HG03095 (cell line): ENCODE results near the gene UMODL1.

Source experiments
- ATAC-seq: cut with Tn5 transposase; IDR thresholded peaks from one replicate; pipeline ENCODE4 v1.9.1; 2021; ENCODE audit warnings: moderate library complexity; ENCODE audit not compliant: unreplicated experiment

Gene UMODL1

DNA sequence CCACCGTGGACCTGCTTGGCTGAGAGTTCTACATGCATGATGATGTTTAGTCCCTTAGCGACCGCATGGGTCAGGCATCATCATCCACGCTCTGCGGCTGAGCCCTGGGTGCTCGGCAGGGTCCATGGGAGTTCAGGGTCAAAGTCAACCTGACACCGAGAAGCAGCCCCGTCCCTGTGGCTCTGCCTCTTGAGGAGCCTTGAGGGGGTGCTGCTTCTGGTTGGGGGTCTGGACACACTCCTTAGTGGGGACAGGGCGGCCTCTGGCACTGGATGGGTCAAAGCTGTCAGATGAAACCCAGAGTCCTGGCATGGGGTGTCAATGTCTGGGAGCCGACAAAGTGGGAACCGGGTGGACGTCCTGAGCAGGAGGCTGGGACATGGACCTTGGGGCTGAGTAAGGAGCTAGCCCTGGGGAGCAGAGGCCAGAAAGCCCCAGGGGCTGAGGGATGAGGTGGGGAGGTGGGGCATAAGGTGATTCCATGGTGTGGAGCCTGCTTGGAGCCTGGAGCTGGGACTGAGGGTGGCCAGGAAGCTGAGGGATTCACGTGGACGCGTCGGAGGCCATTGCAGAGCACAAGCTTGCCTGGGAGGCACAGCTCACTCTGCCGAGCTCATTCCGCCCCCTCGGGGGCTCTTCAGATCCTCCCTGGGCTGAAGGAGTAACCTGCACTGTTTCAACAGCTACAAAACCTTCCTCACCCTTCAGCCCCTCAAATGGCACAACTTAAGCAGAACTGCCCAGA is 53.9 kb downstream of the UMODL1 start:
- ATAC-seq = no peak

DNA sequence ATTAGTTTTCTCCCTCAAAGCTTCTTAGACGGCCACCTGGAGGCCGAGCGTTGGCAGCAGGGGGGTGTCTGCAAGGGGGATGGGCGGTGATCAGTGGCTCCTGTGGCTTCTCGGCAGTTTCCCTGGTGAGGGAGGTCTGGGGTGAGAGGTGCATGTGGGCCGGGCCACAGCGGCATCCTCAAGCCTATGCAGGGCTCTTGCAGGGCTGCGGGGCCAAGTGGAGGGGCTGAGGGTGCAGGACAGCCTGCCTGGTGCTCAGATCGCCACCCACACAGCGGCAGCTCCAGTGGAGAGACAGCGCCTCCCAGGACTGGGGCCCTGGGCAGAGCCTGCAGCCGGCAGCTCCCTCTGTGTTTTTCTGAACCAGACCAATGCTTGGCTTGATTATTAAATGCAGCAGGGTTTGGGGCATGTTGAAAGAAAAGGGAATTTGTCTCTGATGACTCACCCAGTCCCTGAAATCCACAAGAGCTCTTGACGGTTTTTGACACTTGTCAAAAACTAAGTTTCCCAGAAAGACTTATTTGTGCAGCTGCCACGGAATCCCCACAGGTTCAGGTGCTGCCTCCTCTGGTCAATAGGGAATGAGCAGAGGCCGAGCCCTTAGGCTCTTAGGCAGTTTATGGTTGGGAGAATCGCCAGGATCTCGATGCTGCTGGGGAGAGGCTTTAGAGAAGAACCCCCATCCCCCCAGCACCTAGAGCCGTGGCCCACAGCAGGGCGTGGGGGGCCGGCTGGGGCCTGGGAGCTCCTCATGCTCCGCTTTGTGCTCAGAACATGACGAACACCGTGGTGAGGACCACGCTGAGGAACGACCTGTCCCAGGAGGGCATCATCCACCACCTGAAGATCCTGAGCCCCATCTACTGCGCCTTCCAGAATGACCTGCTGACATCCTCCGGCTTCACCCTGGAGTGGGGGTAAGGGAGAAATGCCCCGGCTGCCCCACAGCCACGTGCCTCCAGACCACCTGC is 54.7 kb downstream of the UMODL1 start:
- ATAC-seq = no peak

DNA sequence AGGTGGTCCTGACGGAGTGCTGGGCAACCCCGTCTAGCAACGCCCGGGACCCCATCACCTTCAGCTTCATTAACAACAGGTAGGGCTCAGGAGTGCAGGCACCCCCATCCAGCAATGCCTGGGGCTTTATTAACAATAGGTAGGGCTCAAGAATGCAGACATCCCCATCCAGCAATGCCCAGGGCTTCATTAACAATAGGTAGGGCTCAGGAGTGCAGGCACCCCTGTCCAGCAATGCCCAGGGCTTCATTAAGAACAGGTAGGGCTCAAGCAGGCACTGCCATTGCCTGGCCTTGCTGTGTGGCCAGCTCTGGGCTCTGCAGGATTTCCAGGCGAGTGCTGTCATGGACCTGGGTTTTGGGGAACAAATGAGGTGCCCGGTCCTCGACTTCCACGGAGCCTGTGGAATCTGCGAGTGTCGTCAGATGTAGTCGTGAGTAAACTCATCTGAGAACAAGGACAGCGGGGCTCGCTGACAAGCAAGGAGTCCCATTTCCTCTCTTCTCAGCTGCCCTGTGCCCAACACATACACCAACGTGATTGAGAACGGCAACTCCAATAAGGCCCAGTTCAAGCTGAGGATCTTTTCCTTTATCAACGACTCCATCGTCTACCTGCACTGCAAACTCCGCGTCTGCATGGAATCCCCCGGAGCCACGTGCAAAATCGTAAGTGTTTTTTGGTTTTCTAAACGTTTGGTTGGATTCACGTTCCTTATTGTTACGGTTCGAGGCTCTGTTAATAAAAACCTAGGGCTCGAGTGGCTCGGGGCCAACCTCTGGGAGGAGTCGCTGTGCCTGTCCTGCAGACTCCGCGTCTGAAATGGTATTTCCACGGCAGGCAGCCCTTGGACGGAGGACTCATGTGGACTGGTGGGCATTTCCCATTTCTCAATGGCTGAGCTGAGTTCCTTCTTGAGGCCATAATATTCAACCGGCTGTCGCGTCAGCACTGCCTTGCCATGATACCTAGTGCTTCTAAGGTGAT is 56.3 kb downstream of the UMODL1 start:
- ATAC-seq = no peak

DNA sequence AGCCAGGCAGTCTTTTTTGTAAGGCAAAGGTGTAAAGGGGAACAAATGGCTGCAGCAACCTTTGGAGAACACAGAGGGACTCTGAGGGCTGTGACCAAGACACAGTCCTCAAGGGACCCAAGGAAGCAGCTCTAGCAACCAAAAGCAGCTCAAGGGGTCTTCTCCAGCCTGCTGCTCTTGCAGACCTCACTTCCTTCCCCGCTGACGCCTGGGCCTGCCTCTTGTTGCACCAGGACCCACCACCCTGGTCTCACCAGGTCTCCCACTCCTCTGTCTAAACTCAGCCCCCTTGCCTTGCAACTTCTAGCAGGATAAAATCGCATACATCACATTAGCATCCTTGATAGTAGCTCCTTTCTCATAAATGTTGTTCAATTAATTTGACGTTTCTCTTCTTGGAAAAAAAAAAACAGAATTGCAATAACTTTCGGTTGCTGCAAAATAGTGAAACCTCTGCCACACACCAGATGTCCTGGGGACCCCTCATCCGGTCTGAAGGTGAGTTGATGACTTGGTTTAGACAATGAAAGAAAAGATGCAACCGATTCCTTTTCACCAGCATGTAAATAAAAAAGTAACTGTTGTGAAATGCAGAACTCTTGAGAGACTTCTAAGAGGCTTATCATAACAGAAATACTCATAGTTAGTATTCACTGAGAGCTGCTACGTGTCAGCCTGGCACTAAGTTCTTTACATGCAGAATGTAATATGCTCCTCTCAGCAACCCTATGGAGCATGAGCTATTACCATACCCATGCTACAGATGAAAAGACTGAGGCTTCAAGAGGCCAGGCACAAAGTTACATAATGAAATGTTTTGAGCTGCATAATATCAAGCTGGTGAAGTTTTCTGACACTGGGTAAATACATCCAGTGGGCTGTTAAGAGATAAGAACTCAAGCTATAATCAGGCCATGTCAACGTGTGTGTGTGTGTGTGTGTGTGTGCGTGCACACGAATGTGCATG is 58.5 kb downstream of the UMODL1 start:
- no peak for ATAC-seq

DNA sequence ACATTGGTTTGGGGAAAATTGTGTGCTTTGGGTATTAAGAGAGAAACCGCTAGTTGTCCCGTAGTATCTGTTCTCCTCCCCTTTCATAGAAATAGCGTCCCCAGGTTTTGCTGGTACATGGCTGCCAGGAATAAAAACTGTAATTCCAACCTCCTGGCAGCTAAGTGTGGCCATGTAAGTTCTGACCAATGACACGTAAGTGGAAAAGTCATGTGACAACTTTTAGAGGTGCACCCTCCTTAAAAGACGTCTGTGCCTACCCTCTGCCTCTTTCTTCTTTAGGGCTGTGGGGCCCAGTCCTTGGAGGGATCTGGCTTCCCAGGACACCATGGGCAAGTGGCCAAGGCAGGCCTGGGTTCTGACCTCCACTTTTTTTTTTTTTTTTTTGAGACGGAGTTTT is 59.3 kb downstream of the UMODL1 start:
- no peak for ATAC-seq

DNA sequence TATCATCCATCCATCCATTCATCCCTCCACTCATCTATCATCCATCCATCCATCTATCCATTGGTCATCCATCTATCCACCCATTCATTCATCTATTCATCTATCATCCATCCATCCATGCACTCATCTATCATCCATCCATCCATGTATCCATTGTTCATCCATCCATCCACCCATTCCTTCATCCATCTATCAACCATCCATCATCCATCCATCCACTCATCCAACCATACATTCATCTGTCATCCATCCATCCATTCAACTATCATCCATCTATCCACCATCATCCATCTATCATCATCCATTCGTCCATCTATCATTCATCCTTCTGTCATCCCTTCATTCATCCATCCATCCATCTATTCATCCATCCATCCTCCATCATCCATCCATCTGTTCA is 61.1 kb downstream of the UMODL1 start:
- no peak for ATAC-seq

DNA sequence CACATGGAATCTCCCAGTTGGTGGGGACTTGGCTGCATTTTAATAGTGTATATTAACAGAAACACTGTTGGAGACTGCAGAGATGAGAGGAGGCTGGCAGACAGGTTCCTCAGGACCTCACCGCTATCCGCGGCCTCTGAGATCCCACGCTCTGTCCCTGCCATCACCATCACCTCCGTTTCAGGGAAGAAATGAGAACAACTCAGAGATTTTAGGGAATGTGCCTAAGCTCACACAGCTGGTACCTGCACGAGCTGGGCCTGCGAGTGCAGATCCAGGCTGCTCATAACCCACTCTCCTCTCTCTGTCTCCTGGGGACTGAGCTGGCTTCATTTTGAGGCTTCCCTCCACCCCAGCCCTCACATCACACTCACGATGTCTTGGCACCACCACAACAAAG is 62.0 kb downstream of the UMODL1 start:
- no peak for ATAC-seq

DNA sequence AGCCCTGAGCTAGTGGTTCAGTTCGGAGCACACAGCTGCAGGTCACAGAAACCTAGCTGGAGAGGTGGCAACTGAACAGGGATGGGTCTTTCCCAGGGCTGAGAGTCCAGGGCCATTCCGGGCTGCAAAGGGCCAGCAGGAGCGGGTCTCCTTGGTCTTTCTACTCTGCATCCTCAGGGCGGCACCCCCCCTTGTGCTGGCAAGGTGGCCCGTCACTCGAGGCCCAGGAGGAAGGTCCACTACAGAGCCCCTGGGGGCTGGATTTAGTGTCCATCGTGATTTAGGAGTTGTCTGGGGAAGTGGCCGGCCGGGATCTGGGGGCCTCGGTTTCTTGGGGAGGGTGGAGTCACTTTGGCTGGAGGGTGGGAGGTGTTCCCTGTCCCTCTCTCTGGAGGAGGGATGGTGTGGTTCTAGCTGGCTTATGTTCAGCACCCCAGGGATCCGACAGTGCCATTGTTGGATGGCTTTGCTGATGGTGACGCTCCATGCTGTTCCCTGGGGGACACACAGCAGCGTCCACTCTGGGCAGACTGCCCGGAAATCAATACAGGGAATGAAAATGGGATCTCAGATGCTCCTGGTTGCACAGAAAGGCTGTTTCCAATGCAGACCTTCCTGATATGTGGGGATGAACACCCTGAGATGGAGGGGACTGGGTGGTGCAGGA is 64.4 kb downstream of the UMODL1 start:
- ATAC-seq = no peak

DNA sequence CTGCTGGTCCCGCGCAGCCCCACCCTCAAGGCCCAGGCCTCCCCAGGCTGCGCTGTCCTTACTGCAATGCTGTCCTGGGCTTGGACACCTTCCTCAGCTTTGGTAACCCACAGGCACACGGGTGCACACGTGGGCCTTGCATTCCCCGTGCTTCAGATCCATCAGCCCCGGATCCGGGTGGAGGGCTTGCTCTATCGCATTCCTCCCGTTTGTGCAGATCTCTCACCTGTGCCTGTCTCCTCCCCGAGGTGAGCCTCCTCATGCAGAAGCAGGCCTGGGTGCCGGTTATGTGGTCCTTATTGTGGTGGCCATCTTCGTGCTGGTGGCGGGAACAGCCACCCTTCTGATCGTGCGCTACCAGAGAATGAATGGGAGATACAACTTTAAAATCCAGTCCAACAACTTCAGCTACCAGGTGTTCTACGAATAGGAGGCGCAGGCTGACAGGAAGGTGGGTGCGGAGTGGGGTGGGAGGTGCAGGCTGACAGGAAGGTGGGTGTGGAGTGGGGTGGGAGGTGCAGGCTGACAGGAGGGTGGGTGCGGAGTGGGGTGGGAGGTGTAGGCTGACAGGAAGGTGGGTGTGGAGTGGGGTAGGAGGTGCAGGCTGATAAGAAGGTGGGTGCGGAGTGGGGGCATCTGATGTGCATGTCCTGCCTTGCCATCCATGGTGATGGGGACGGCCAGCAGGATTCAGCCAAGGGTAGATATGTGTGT is 66.2 kb downstream of the UMODL1 start:
- no peak for ATAC-seq

DNA sequence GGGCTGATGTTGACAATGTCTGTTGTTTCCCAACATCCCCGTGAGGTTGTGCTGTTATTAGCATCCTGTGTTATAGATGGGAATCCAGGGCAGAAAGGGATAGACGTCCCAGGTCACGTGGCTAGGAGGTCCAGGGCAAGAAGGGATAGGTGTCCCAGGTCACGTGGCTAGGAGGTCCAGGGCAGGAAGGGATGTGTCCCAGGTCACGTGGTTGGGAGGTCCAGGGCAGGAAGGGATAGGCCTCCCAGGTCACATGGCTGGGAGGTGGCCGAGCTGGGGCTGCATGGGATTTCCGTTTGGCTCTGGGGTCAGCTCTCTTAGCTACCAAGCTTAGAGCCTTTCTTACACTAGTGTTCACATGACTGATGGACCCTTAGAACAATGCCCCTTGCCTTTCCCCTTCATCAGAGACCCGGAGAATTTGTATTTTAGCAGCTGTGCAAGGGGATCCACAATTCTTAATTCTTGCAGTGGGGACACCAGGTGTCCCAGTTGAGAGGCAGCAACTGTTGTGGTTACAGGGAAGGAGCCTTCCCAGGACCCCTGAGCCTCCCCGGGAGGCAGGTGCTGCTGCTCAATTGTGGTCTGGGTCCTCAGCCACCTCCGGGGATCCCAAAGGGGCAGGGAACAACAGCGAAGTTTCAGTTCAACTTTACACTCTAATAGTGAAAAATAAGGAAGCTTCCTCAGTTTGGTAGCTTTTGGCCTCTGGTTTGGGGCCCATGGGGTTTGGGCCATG is 69.2 kb downstream of the UMODL1 start:
- ATAC-seq = no peak

DNA sequence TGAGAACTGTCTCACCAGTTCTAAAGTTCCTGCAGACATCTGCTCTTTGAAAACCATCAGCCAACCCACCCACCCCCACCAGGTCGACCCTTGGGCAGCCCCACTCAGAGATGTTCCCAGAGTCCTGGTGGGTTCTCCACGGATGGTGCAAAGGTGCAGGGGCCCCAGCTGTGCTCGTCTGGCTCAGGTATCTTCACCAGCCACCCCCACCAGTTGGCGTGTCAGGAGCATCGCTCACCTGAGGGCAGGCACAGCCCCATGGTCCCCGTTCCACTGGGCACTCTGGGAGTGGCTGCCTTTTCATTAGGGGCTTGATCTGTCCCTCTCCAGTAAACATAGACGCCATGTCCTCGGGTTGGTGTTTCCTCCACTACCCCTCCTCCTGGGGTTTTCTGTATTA is 70.5 kb downstream of the UMODL1 start:
- no peak for ATAC-seq

DNA sequence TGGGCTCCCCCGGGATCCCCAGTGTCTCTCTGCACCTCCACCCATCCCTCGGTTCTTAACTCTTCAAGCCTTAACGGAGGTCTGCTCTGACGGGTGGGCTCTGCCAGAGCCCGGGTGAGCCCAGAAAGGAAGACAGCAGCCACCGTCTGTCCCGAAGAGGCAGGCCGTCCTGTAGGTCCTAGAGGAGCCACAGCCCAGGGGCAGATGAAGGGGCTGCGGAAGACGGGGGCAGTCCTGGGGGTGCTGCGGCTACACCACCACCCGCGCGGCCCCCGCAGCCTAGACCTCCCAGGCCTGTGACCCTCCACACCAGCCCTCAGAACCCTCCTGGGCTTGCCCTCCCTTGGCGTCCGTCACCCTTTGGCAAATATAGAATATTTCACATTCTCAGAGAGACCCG is 71.0 kb downstream of the UMODL1 start:
- ATAC-seq = no peak

DNA sequence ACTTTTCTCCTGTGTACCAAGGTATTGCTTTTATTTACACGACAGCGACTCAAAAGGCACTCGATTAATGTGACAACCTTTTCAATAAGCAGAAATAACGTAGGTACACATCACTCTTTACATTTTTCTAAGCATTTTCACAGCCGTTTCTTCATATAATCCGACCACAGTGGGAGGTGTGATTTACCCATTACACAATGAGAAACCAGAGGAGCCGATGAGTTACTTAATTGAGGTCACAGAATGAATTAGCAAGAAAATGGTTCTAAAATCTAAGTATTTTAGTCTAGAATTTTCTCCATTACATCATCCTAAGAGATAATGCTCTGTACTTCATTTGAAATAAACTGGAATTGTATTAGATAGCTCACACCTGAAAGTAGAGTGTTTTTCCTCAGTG is 71.5 kb downstream of the UMODL1 start:
- ATAC-seq = no peak

DNA sequence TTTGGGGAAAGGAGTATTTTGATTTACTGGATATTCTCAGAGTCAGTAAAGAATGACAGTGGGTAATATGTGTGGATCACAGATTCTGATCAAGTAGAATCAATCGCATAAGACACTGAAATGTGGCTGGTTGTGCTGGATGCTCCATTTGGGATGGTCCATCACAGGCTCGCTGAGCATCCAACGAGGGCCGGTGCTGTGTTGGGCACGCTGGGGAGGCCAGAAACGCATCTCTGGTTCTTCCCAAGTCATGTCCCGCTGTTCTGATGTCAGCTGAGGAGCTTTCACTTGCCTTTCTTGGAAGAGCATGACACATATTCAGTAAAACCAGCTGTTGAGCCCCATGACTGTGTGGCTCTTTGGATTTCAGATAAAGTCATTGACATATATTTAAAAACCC is 72.0 kb downstream of the UMODL1 start:
- ATAC-seq = no peak

DNA sequence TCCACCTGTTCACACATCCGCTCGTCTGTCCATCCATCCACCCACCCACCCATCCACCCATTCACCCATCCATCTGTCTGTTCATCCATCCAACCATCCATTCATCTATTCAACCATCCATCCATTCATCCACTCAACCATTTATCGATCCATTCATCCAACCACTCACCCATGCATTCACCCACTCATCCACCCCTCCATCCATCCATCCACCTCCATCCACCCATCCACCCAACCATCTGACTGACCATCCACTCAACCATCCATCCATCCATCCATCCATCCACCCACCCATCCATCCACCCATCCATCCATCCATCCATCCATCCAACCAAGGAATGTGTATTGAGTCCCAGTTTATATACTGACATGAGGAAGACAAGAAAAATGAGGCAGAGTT is 73.1 kb downstream of the UMODL1 start:
- ATAC-seq = no peak

DNA sequence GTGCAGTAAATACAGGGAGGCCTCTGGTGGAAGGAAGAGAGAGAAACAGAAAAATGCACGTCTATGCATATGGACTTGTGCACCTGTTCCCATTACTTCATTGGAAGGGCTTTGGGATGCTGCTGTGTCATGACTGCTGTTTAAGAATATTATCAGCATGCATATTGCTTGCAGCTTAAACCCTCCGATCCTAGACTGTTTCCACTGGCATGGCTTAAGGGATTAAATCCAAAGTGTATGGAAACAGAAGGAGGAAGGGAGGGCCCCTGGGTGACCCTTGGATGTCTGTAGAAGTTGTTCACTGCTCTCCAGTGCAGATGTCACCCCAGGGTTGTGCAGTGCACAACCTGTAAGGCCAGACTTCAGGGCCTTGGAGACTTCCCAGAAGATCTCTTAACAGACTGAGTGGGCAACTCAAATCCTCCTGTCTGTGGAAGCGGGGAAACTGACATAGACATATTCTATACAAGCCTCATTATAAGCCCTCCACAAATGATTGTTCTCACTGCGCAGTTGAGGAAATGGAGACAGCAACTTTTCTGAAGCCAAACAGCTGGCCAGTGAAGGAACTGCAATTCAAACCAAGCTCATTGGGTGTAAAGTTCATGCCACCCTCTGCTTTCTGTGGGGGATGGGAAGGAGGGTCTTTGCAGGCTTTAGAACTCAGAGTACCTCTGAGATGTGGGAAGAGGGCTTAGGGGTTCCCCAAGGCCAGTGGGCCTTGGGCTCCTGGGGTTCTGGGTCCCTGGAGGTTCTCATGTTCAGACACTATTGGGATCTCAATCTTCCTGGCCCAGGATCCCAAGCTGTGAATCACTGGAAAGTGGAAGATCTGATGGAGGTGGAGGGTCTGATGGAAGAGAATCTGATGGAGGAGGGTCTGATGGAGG is 73.8 kb downstream of the UMODL1 start:
- ATAC-seq = no peak
